DMS53 (cell line): ENCODE data around the gene POLE2.
"Not testable (repeated sequence)": the region's sequence is repeated elsewhere in the genome, so short reads cannot be mapped to it uniquely, and the experiment has no call there.

ENCODE experiments used
- DNase-seq: peaks from one replicate; lab custom pipeline; 2025; lab: John Stamatoyannopoulos, UW

The POLE2 gene

GRCh38 chr14:49687942-49688700, at the start of gene POLE2:
Gene POLE2, minus strand, starts transcription at chr14:49688214. Its CDS starts 11 bp downstream, at chr14:49688203.
- DNase-seq = peak; percentile 81

GRCh38 chr14:49735669-49736068, 47.7 kb upstream of the POLE2 start:
- DNase-seq = not testable (repeated sequence)

- DNase-seq = no peak
These were observed 45.8 kb upstream of the POLE2 start for GRCh38 chr14:49733836-49734235.

GRCh38 chr14:49732896-49733295, 44.9 kb upstream of the POLE2 start:
- DNase-seq = no peak

- no peak for DNase-seq
These were observed 39.2 kb upstream of the POLE2 start for GRCh38 chr14:49727171-49727570.

GRCh38 chr14:49721733-49722435, 33.9 kb upstream of the POLE2 start:
- not testable (repeated sequence) for DNase-seq

GRCh38 chr14:49720744-49721143, 32.7 kb upstream of the POLE2 start:
- DNase-seq = no peak

GRCh38 chr14:49710993-49711392, 23.0 kb upstream of the POLE2 start:
- not testable (repeated sequence) for DNase-seq

- not testable (repeated sequence) for DNase-seq
These were observed 16.5 kb upstream of the POLE2 start for GRCh38 chr14:49704471-49704870.

GRCh38 chr14:49703965-49704364, 16.0 kb upstream of the POLE2 start:
- no peak for DNase-seq

- DNase-seq = no peak
These were observed 14.7 kb upstream of the POLE2 start for GRCh38 chr14:49702725-49703124.

- not testable (repeated sequence) for DNase-seq
These were observed 5.7 kb upstream of the POLE2 start for GRCh38 chr14:49693735-49694124.

GRCh38 chr14:49692811-49693734, 5.1 kb upstream of the POLE2 start, which contains the start of gene KLHDC1:
Gene KLHDC1, plus strand, starts transcription at chr14:49693120. Its CDS starts 75 bp downstream, at chr14:49693195.
- DNase-seq = peak; percentile 89

- DNase-seq = peak; percentile 12
These were observed 4.3 kb upstream of the POLE2 start for GRCh38 chr14:49692193-49692757.

GRCh38 chr14:49691031-49691430, 3.0 kb upstream of the POLE2 start:
- DNase-seq = no peak

GRCh38 chr14:49688701-49689030, 652 bp upstream of the POLE2 start:
- peak; percentile 58 for DNase-seq

GRCh38 chr14:49686425-49686824, 1.6 kb downstream of the POLE2 start:
- DNase-seq = no peak

GRCh38 chr14:49679271-49679670, 8.7 kb downstream of the POLE2 start:
- no peak for DNase-seq

GRCh38 chr14:49677643-49678042, 10.4 kb downstream of the POLE2 start:
- DNase-seq = peak; percentile 11

- DNase-seq = no peak
These were observed 14.4 kb downstream of the POLE2 start for GRCh38 chr14:49673586-49673985.

- DNase-seq = no peak
These were observed 17.5 kb downstream of the POLE2 start for GRCh38 chr14:49670475-49670874.
